Colonic mucosa (tissue), 4 donors: Measurements from ENCODE around the gene CAPZB. TPM values are rescaled to one million over a fixed set of nuclear protein-coding genes. Genes with fewer than 3 reads are reported as not detected.

Experiments used
- DNase-seq: peaks from one replicate; pipeline ENCODE4 v3.0.0-alpha.2; 2020
- H3K27ac ChIP-seq: fragments of 200-600 bp; one replicate; pipeline ENCODE4 v1.8.0; 2021
- H3K27me3 ChIP-seq: fragments of 200-600 bp; one replicate; pipeline ENCODE4 v1.8.0; 2021
- H3K36me3 ChIP-seq: fragments of 200-600 bp; one replicate; pipeline ENCODE4 v1.8.0; 2021
- H3K4me1 ChIP-seq: fragments of 200-600 bp; one replicate; pipeline ENCODE4 v1.8.0; 2021; ENCODE audit warnings: mild to moderate bottlenecking
- H3K4me3 ChIP-seq: fragments of 200-600 bp; one replicate; pipeline ENCODE4 v1.8.0; 2021
- H3K9ac ChIP-seq, 2 donors: one replicate each; pipeline ENCODE4 v1.7.0; 2013; ENCODE audit warnings: control low read depth in 2 of 2, low read depth in 2 of 2, low read length in 2 of 2
- H3K9me3 ChIP-seq: fragments of 200-600 bp; one replicate; pipeline ENCODE4 v1.8.0; 2021
- intact Hi-C: fragments of 100-400 bp; cut with DNase I; formaldehyde crosslinking; loops from one replicate; pipeline ENCODE4 v1.14.1; 2022
- total RNA-seq, 2 donors: library from RNA; stranded (reverse); fragmentation: NEBNext Ultra II Directional in 1 of 2; extraction: Animal tissue kit (Norgen Biotek cat#: 25700) in 1 of 2; gene quantifications; one replicate each; pipeline ENCODE4 v1.2.1, GENCODE V29; 2021
- TF ChIP-seq, protein P1 (sequence below): fragments of 200-600 bp; IDR thresholded peaks from one replicate; pipeline ENCODE4 v1.8.0; 2022; ENCODE audit warnings: antibody characterized with exemption, mild to moderate bottlenecking
- donor health status: healthy.
- donor health status: DM: no; HTN: no; CAD: no.
- donor health status: DM: no; HTN: no; CAD: no.

The CAPZB gene
- total RNA-seq, 2 donors from 2014 or later: 397 to 407 TPM

DNA sequence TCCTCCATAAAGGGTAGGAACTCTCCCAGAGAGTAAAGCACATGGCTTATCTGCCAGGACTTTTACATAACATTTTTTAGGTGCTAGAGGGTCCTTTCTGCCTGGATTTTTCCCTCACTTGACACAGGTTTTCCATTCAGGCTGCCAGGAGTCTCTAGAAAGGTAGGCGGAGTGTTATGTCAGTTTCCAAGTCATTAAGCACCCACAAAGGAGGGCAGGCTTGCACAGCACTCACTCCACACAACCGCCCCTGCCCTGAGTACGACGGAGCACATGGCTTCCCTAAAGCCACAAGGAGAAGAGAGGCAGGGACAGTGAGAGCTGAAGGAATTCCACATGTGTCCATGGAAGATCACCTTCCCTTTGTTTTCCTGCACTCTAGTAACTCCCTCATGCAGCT, 55.7 kb downstream of the CAPZB start:
- Histone ChIP-seq H3K4me3 (no peak overlapping the region), H3K27me3 (no peaks in the 10 kb centered on the region), H3K27ac (peak overlapping the region; percentile 42), H3K4me1 (peaks cover 31% of the 10 kb centered on the region), H3K9ac (peak overlapping the region in 1 of 2 donors; percentile 47), H3K36me3 (no peaks in the 10 kb centered on the region), H3K9me3 (no peaks in the 10 kb centered on the region)
- intact Hi-C loops: no loop called here
- no peak for DNase-seq
- TF ChIP-seq, protein P1, sequence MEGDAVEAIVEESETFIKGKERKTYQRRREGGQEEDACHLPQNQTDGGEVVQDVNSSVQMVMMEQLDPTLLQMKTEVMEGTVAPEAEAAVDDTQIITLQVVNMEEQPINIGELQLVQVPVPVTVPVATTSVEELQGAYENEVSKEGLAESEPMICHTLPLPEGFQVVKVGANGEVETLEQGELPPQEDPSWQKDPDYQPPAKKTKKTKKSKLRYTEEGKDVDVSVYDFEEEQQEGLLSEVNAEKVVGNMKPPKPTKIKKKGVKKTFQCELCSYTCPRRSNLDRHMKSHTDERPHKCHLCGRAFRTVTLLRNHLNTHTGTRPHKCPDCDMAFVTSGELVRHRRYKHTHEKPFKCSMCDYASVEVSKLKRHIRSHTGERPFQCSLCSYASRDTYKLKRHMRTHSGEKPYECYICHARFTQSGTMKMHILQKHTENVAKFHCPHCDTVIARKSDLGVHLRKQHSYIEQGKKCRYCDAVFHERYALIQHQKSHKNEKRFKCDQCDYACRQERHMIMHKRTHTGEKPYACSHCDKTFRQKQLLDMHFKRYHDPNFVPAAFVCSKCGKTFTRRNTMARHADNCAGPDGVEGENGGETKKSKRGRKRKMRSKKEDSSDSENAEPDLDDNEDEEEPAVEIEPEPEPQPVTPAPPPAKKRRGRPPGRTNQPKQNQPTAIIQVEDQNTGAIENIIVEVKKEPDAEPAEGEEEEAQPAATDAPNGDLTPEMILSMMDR: no peak

GRCh38 chr1:19427087-19427781, 58.1 kb downstream of the CAPZB start:
- Histone ChIP-seq H3K36me3 (no peaks in the 10 kb centered on the region), H3K4me3 (no peak overlapping the region), H3K27me3 (no peaks in the 10 kb centered on the region), H3K9ac (peak overlapping the region in 1 of 2 donors; percentile 3), H3K27ac (peak overlapping the region; percentile 35), H3K9me3 (no peaks in the 10 kb centered on the region), H3K4me1 (peaks cover 38% of the 10 kb centered on the region)
- intact Hi-C loops: no loop called here
- no peak for DNase-seq
- TF ChIP-seq, protein P1: no peak

- H3K4me3 ChIP-seq: no peak overlapping the region
- H3K4me1 ChIP-seq: peaks cover 38% of the 10 kb centered on the region
- intact Hi-C loops: no loop called here
- peak overlapping the region in 1 of 2 donors; percentile 3 for H3K9ac ChIP-seq
- peak overlapping the region; percentile 35 for H3K27ac ChIP-seq
- DNase-seq: no peak
- H3K27me3 ChIP-seq: no peaks in the 10 kb centered on the region
- H3K9me3 ChIP-seq: no peaks in the 10 kb centered on the region
- no peaks in the 10 kb centered on the region for H3K36me3 ChIP-seq
- TF ChIP-seq, protein P1: no peak
These were observed 58.8 kb downstream of the CAPZB start for GRCh38 chr1:19426294-19427086.

DNA sequence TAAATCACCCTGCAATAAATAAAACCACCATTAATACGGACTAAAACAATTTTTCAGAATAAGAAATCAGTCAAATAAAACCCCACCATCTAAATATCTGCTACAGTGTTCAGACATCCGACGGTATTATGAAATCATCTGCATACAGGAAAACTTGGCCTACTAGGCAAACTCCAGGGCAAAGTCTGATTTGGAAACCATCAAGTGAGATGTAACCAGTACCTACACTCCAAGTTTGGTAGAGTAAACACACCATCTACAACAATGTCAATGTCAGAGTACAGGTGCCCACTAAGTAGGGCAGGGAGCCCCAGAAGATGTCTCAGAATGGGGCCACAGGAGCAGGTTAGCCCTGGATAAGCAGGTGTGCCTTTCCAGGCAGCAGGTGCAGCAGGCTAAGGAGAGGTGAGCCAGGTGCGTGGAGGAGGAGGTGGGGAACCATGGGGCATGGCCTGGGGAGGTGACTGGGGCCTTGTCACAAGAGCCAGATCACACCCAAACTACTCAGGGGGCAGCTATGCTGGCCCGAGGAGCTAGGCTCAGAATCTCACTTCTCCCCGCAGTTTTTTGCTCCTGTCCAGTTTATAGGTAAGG, 59.6 kb downstream of the CAPZB start:
- H3K27me3 ChIP-seq: no peaks in the 10 kb centered on the region
- H3K36me3 ChIP-seq: no peaks in the 10 kb centered on the region
- intact Hi-C loops: no loop called here
- no peak overlapping the region for H3K4me3 ChIP-seq
- peak; percentile 55 for DNase-seq
- peaks cover 38% of the 10 kb centered on the region for H3K4me1 ChIP-seq
- peak overlapping the region; percentile 35 for H3K27ac ChIP-seq
- TF ChIP-seq, protein P1: no peak
- H3K9me3 ChIP-seq: no peaks in the 10 kb centered on the region
- peak overlapping the region in 1 of 2 donors; percentile 19 for H3K9ac ChIP-seq

- intact Hi-C loops: no loop called here
- DNase-seq: no peak
- peak overlapping the region in 1 of 2 donors; percentile 13 for H3K9ac ChIP-seq
- no peak overlapping the region for H3K4me3 ChIP-seq
- peak overlapping the region; percentile 35 for H3K27ac ChIP-seq
- TF ChIP-seq, protein P1: no peak
- no peaks in the 10 kb centered on the region for H3K36me3 ChIP-seq
- no peaks in the 10 kb centered on the region for H3K27me3 ChIP-seq
- H3K4me1 ChIP-seq: peaks cover 30% of the 10 kb centered on the region
- H3K9me3 ChIP-seq: no peaks in the 10 kb centered on the region
These were observed 60.4 kb downstream of the CAPZB start for GRCh38 chr1:19424651-19425570.
